Left lung (tissue), 10 donors: Measurements from ENCODE around the gene CGB8. TPM values are rescaled to one million over a fixed set of nuclear protein-coding genes. Genes with fewer than 3 reads are reported as not detected.
A peak's percentile ranks its signal among the peaks of the same experiment; 100 is the strongest.

Experiments
- ATAC-seq: fragments of 200-7000 bp; cut with Tn5 transposase; one replicate; pipeline ENCODE4 v1.9.1; 2020; ENCODE audit warnings: moderate library complexity
- DNase-seq, 4 donors: peaks; one replicate each; pipeline ENCODE4 v3.0.0-alpha.2; 2013 to 2020
- H3K27ac ChIP-seq, 2 donors: fragments of 200-600 bp; sonication (generic) in 1 of 2; one replicate each; pipeline versions ENCODE4 v1.5.0 to v1.8.0; 2020 to 2021
- H3K27me3 ChIP-seq, 2 donors: fragments of 200-600 bp; sonication (generic) in 1 of 2; one replicate each; pipeline versions ENCODE4 v1.5.0 to v1.8.0; 2020 to 2021
- H3K36me3 ChIP-seq, 2 donors: fragments of 200-600 bp; sonication (generic) in 1 of 2; one replicate each; pipeline versions ENCODE4 v1.5.0 to v1.8.0; 2020 to 2021
- H3K4me1 ChIP-seq, 2 donors: fragments of 200-600 bp; one replicate each; pipeline ENCODE4 v1.8.0; 2021
- H3K4me3 ChIP-seq, 2 donors: fragments of 200-600 bp; sonication (generic) in 1 of 2; one replicate each; pipeline versions ENCODE4 v1.5.0 to v1.8.0; 2020 to 2021; ENCODE audit warnings: mild to moderate bottlenecking in 1 of 2
- H3K9me3 ChIP-seq, 2 donors: fragments of 200-600 bp; sonication (generic) in 1 of 2; one replicate each; pipeline versions ENCODE4 v1.5.0 to v1.8.0; 2020 to 2021
- intact Hi-C, 2 donors: fragments of 100-400 bp; cut with DNase I; formaldehyde crosslinking; loops; one replicate each; pipeline versions ENCODE4 v1.11.2 to v1.14.2; 2022
- polyA plus RNA-seq, 6 donors: library from polyadenylated mRNA; unstranded; fragments of 120-200 nt; gene quantifications; one replicate each; pipeline ENCODE4 v1.2.1, GENCODE V29; 2013; ENCODE audit not compliant: insufficient read length in 6 of 6
- total RNA-seq, 2 donors: library from RNA; stranded (reverse); fragmentation: NEBNext Ultra II Directional; extraction: Animal tissue kit (Norgen Biotek cat#: 25700); gene quantifications; one replicate each; pipeline ENCODE4 v1.2.1, GENCODE V29; 2021
- TF ChIP-seq, protein P1 (sequence below), 2 donors: fragments of 200-600 bp; sonication (generic) in 1 of 2; IDR thresholded peaks; one replicate each; pipeline versions ENCODE4 v1.5.0 to v1.8.0; 2021; ENCODE audit warnings: antibody characterized with exemption in 2 of 2
- donor health status: DM: no; HTN: yes; CAD: no.
- donor health status: DM: no; HTN: no; CAD: no.

CGB8 gene
- total and polyA plus RNA-seq, 8 donors = 0.89 TPM; not detected in 7

DNA sequence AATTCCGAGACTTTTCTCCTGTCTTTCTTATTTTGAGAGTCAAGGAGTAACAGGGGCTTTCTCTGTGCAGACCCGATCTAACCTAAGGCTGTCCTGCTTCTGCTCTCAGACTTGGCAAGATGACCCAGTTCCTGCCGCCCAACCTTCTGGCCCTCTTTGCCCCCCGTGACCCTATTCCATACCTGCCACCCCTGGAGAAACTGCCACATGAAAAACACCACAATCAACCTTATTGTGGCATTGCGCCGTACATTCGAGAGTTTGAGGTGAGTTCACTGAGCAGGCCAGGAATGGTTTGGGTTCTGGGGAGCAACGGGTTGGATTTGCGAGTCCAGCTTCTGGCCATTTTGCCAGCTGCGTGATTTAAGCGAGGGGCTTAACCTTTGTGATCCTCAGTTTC lies 37.4 kb upstream of the CGB8 start:
- Histone ChIP-seq H3K9me3 (no peaks in the 10 kb centered on the region), H3K4me1 (peaks cover 12 to 35% of the 10 kb centered on the region in 2 donors), H3K4me3 (peak overlapping the region; percentile 90 to 99), H3K27ac (no peak overlapping the region), H3K27me3 (no peaks in the 10 kb centered on the region), H3K36me3 (peaks cover 6 to 44% of the 10 kb centered on the region in 2 donors)
- no peak for ATAC-seq
- TF ChIP-seq, protein P1, sequence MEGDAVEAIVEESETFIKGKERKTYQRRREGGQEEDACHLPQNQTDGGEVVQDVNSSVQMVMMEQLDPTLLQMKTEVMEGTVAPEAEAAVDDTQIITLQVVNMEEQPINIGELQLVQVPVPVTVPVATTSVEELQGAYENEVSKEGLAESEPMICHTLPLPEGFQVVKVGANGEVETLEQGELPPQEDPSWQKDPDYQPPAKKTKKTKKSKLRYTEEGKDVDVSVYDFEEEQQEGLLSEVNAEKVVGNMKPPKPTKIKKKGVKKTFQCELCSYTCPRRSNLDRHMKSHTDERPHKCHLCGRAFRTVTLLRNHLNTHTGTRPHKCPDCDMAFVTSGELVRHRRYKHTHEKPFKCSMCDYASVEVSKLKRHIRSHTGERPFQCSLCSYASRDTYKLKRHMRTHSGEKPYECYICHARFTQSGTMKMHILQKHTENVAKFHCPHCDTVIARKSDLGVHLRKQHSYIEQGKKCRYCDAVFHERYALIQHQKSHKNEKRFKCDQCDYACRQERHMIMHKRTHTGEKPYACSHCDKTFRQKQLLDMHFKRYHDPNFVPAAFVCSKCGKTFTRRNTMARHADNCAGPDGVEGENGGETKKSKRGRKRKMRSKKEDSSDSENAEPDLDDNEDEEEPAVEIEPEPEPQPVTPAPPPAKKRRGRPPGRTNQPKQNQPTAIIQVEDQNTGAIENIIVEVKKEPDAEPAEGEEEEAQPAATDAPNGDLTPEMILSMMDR (IDR thresholded peaks at IDR 0.05) = no peak
- intact Hi-C loops = no loop called here
- no peak for DNase-seq

DNA sequence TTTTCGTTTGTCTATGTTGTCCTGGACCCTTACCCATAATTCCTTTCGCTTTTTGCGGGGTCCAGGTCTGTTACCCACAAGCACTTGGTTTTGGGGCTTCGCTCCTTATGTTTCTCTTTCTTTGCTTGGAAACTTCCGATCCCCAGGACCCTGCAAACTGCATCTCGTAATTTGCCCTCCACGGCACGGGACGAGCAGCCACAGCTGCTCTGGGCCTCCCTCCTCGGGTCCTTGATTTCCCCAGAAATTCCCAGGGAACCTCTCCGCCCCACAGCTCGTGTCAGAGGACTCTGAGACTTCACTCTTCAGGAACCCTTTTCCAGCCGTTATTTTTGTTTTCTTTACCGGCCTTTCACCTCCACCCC lies 36.9 kb upstream of the CGB8 start:
- TF ChIP-seq, protein P1 (IDR thresholded peaks at IDR 0.05) = no peak
- no peak for ATAC-seq
- Histone ChIP-seq H3K27me3 (no peaks in the 10 kb centered on the region), H3K4me1 (peaks cover 12 to 35% of the 10 kb centered on the region in 2 donors), H3K9me3 (no peaks in the 10 kb centered on the region), H3K36me3 (peaks cover 6 to 40% of the 10 kb centered on the region in 2 donors), H3K27ac (peak overlapping the region; percentile 69 to 86), H3K4me3 (peak overlapping the region; percentile 90 to 99)
- intact Hi-C loops = no loop called here
- no peak for DNase-seq

DNA sequence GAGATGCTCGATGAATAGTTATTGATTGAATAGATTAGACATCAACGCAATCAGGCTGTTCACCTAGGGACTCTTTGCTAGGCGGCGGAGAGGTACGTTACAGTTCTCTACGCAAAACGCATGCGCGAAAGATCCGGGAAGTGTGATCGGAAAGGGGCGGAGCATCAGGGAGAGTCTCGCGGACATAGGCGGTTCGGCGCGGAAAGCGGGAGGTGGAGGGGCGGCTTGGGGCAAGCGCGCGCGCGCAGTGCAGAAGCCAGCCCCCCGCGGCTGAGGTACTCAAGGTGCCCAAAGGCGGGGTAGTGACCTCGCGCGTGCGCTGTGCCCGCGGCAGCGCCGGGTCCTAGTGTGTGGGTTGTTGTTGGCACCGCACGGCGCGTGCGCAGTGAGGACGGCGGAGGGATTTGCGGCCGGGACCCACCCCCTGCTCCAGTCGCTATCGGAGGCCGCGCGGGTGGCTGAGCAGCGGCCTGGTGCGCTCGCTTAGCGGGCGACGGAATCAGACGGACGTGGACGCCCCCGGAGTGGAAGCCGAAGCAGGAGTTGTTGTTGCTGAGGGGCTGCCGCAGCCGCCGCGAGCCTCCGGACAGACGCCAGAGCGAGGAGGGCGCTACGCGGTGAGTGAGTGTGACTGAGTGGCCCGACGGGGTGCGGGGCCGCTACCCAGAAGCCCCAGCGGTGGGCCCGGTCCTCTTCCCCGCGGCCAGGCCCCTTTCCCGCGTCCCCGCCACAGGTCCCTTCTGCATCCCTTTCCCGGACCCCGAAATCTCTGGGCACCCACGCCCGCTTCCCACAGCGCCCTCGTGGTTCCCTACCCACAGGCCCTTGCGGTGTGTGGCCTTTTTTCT lies 36.3 kb upstream of the CGB8 start, which contains the start of gene SNRNP70:
TSS of gene SNRNP70 (plus strand) at position 432 of the 848 bp plus-strand sequence. CDS start 964 bp downstream, outside the sequence.
- H3K27ac ChIP-seq = peak within 1 kb of the TSS; percentile 69 to 86
- H3K4me3 ChIP-seq = peak within 1 kb of the TSS; percentile 90 to 99
- intact Hi-C loops = no loop called here
- peaks cover 12 to 35% of the 10 kb centered on the region in 2 donors for H3K4me1 ChIP-seq
- H3K27me3 ChIP-seq = no peaks in the 10 kb centered on the region
- no peaks in the 10 kb centered on the region for H3K9me3 ChIP-seq
- peak; percentile 99 for ATAC-seq
- peaks cover 2 to 33% of the 10 kb centered on the region in 2 donors for H3K36me3 ChIP-seq
- peak; percentile 99 to 100 (median 99) for DNase-seq
- TF ChIP-seq, protein P1 (IDR thresholded peaks at IDR 0.05) = peak in 1 of 2 donors; percentile 7

DNA sequence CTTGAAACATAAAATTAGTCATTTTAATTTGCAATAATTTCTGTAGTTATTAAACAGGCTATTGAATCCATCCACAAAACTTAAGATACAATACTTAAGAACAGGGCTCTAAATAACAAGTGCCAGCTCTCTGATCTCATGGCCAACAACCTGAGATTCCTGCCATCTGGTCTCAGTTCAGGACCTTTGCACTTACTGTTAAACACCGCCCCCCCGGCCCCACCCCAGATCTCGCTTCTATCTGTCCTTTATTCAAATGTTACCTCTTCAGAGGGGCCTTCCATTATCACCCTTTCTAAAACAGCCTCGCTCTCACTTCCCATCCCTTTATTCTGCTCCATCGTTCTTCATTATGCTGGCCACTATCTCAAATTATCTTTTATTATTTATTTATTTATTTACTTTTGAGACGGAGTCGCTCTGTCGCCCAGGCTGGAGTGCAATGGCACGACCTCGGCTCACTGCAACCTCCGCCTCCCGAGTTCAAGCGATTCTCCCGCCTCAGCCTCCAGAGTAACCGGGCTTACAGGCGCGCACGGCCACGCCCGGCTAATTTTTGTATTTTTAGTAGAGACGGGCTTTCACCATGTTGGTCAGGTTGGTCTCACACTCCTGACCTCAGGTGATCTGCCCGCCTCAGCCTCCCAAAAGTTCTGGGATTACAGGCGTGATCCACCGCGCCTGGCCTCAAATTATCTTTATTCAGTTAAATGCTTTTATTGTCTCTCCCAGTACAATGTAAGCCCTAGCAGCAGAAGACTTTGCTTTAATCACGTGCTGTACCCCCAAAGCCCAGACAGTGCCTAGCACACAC lies 35.5 kb upstream of the CGB8 start:
- TF ChIP-seq, protein P1 (IDR thresholded peaks at IDR 0.05) = no peak
- H3K9me3 ChIP-seq = no peaks in the 10 kb centered on the region
- peak overlapping the region; percentile 69 to 86 for H3K27ac ChIP-seq
- H3K4me3 ChIP-seq = peak overlapping the region; percentile 90 to 99
- ATAC-seq = no peak
- H3K4me1 ChIP-seq = peaks cover 12 to 35% of the 10 kb centered on the region in 2 donors
- H3K36me3 ChIP-seq = peaks cover 0 to 25% of the 10 kb centered on the region in 2 donors
- no peaks in the 10 kb centered on the region for H3K27me3 ChIP-seq
- intact Hi-C loops = no loop called here
- DNase-seq = no peak

DNA sequence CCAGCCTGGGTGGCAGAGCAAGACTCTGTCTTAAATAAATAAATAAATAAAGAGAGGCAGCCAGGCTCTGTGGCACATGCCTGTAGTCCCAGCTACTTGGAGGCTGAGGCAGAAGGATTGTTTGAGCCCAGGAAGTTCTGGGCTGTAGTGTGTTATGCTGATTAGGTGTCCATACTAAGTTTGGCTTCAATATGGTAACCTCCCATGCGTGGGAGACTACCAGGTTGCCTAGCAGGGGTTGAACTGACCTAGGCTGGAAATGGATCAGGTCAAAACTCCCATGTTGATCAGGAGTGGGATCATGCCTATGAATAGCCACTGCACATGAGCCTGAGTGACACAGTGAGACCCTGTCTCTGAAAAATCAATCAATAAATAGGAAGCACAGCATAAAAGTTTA lies 32.4 kb upstream of the CGB8 start:
- Histone ChIP-seq H3K27ac (no peak overlapping the region), H3K36me3 (no peaks in the 10 kb centered on the region), H3K4me1 (peaks cover 4 to 10% of the 10 kb centered on the region in 2 donors), H3K9me3 (no peaks in the 10 kb centered on the region), H3K4me3 (no peak overlapping the region), H3K27me3 (no peaks in the 10 kb centered on the region)
- DNase-seq (no peak), ATAC-seq (no peak)
- intact Hi-C loops = no loop called here
- TF ChIP-seq, protein P1 (IDR thresholded peaks at IDR 0.05) = no peak
